HL-60 (cell line): ENCODE measurements around the gene TNFRSF8.

ENCODE experiments used
- DNase-seq, 2 experiments: peaks; one replicate each; pipeline ENCODE4 v3.0.0-alpha.2; 2010 to 2020; ENCODE audit warnings: low read depth in 1 of 2, low spot score in 1 of 2
- H3K27ac ChIP-seq: fragments of 250-450 bp; sonication (Bioruptor Pico); replicated peaks from 2 replicates; pipeline ENCODE4 v1.5.1; 2020; ENCODE audit warnings: mild to moderate bottlenecking, moderate library complexity
- H3K27me3 ChIP-seq: fragments of 250-450 bp; sonication (Bioruptor Pico); 2 replicates; pipeline ENCODE4 v1.5.1; 2021; ENCODE audit warnings: mild to moderate bottlenecking, moderate library complexity; ENCODE audit not compliant: insufficient read depth, poor library complexity, severe bottlenecking
- H3K4me3 ChIP-seq: replicated peaks from 2 replicates; pipeline ENCODE4 v1.5.1; 2011; ENCODE audit warnings: mild to moderate bottlenecking, control low read depth, low read length; ENCODE audit not compliant: insufficient read depth
- GABPA ChIP-seq: IDR thresholded peaks from 2 replicates; pipeline ENCODE4 v1.6.1; 2012; ENCODE audit warnings: low read depth
- POLR2AphosphoS5 ChIP-seq: IDR thresholded peaks from 2 replicates; pipeline ENCODE4 v1.6.1; 2012; ENCODE audit warnings: low read depth
- SPI1 ChIP-seq: IDR thresholded peaks from 2 replicates; pipeline ENCODE4 v1.6.1; 2012; ENCODE audit warnings: low read depth, mild to moderate bottlenecking, borderline replicate concordance
- TF ChIP-seq, protein P1 (sequence below): IDR thresholded peaks from one replicate; pipeline ENCODE4 v1.5.1; 2011; ENCODE audit warnings: low read length, control low read depth, inconsistent platforms; ENCODE audit not compliant: insufficient read depth
- TF ChIP-seq, protein P2 (sequence below): IDR thresholded peaks from 2 replicates; pipeline ENCODE4 v1.6.1; 2012; ENCODE audit warnings: low read depth; ENCODE audit not compliant: insufficient replicate concordance

The TNFRSF8 gene

DNA sequence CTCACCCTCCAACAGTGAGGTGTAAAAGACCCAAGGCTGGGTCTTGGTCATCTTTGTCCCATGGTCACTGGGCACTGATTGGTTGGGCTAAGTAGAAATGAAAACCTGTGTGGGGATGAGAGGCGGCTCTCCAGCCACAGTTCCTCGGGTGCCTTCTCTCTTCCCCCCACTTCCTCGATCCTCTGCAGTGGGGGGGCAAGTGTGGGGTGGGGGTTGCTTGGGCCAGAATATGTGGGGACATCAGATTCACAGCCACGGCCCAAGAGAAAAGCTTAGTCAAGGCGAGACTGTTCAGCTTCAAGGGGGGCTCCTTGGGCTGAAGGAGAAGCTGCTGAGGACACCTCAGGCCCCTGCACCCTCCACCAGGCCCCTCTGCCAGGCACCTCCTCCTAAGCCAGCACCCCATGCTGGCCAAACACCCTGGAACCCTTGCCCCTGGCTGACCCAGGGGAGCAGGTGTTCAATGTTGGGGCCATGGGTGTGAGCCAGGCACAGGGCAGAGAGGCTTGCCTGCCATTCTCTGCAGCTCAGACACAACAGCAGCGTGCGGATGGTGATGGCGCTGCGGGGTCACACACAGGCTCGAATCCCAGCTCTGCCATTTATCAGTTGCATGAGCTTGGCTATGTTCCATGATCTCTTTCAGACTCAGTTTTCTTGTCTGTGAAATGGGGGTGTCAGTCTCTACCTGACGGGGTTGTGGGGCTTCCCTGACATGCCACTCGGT is 82.7 kb downstream of the TNFRSF8 start:
- TF ChIP-seq POLR2AphosphoS5: no peak
- H3K27me3 ChIP-seq: no peaks in the 10 kb centered on the region
- peak overlapping the region; percentile 74; the same call in 1 of the 2 replicates for H3K27ac ChIP-seq
- DNase-seq: no peak
- no peak overlapping the region for H3K4me3 ChIP-seq

DNA sequence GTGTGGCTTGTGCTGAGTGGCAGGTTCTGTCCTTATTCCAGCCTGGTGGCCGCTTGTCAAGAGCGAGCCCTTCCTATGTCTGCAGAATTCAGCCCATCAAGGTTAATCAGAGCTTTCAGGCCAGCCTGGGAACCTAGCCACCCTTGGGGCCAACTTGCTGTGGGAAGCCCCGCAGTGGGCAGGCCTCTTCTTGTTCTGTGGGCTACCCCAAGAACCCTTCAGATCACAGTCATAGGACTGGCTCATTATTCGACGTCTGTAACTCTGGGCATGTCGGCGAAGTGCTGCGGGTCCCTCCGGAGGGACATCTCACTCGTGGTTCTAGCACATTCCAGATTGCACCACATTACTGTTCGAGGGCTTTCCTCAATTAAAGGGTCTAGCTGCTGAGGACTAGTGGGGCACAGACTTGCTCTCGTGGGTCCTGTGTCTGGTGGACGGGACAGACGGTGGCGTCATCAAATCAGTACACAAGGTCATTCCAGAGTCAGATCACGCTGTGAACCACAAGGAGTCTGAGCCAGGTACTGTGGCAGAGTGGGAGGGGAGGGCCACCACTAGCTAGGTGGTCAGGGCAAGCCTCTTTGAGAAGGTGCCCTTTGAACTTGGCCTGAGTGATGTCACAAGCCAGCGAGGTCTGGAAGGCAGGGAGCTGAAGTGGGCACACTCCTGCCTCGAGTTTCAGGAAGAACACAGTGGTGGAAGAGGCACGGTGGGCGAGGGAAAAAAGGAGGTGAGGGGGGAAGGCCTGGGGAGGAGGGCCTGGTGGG is 83.4 kb downstream of the TNFRSF8 start:
- peak overlapping the region; percentile 39 for H3K27ac ChIP-seq
- TF ChIP-seq SPI1: no peak
- TF ChIP-seq, protein P1, sequence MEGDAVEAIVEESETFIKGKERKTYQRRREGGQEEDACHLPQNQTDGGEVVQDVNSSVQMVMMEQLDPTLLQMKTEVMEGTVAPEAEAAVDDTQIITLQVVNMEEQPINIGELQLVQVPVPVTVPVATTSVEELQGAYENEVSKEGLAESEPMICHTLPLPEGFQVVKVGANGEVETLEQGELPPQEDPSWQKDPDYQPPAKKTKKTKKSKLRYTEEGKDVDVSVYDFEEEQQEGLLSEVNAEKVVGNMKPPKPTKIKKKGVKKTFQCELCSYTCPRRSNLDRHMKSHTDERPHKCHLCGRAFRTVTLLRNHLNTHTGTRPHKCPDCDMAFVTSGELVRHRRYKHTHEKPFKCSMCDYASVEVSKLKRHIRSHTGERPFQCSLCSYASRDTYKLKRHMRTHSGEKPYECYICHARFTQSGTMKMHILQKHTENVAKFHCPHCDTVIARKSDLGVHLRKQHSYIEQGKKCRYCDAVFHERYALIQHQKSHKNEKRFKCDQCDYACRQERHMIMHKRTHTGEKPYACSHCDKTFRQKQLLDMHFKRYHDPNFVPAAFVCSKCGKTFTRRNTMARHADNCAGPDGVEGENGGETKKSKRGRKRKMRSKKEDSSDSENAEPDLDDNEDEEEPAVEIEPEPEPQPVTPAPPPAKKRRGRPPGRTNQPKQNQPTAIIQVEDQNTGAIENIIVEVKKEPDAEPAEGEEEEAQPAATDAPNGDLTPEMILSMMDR: no peak
- no peak for TF ChIP-seq GABPA
- no peak for TF ChIP-seq POLR2AphosphoS5
- TF ChIP-seq, protein P2, sequence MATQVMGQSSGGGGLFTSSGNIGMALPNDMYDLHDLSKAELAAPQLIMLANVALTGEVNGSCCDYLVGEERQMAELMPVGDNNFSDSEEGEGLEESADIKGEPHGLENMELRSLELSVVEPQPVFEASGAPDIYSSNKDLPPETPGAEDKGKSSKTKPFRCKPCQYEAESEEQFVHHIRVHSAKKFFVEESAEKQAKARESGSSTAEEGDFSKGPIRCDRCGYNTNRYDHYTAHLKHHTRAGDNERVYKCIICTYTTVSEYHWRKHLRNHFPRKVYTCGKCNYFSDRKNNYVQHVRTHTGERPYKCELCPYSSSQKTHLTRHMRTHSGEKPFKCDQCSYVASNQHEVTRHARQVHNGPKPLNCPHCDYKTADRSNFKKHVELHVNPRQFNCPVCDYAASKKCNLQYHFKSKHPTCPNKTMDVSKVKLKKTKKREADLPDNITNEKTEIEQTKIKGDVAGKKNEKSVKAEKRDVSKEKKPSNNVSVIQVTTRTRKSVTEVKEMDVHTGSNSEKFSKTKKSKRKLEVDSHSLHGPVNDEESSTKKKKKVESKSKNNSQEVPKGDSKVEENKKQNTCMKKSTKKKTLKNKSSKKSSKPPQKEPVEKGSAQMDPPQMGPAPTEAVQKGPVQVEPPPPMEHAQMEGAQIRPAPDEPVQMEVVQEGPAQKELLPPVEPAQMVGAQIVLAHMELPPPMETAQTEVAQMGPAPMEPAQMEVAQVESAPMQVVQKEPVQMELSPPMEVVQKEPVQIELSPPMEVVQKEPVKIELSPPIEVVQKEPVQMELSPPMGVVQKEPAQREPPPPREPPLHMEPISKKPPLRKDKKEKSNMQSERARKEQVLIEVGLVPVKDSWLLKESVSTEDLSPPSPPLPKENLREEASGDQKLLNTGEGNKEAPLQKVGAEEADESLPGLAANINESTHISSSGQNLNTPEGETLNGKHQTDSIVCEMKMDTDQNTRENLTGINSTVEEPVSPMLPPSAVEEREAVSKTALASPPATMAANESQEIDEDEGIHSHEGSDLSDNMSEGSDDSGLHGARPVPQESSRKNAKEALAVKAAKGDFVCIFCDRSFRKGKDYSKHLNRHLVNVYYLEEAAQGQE: no peak
- DNase-seq: no peak
- no peak overlapping the region for H3K4me3 ChIP-seq
- no peaks in the 10 kb centered on the region for H3K27me3 ChIP-seq

DNA sequence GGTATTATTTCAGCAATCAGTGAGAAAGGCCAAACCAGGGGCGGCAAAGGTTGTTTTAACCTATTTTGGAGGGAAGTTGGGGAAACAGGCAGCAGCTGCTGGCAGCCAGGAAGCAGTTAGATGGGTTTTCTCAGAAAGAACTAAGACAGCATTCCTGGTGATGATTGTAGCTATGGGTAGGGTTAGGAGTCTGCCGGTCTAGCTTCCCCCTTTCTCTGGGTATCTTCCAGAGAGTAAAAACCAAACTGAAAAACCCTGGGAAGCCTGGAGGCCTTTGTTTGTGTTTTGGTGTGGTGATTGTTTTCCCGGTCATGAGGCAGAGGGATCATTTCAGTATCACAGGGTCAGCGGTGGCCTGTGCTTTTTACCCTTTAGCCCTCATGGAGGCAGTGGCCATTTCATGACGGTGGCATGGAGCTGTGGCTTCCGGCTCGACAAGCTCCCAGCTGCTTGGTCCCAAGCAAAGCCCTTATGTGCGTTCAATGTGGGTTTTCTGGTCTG is 84.1 kb downstream of the TNFRSF8 start:
- no peak for DNase-seq
- Histone ChIP-seq H3K27me3 (no peaks in the 10 kb centered on the region), H3K4me3 (no peak overlapping the region), H3K27ac (peak overlapping the region; percentile 39)
- no peak; the same call in 1 of the 2 replicates for TF ChIP-seq SPI1
- TF ChIP-seq, protein P2: no peak
- no peak for TF ChIP-seq GABPA
- no peak for TF ChIP-seq POLR2AphosphoS5
- TF ChIP-seq, protein P1: no peak

DNA sequence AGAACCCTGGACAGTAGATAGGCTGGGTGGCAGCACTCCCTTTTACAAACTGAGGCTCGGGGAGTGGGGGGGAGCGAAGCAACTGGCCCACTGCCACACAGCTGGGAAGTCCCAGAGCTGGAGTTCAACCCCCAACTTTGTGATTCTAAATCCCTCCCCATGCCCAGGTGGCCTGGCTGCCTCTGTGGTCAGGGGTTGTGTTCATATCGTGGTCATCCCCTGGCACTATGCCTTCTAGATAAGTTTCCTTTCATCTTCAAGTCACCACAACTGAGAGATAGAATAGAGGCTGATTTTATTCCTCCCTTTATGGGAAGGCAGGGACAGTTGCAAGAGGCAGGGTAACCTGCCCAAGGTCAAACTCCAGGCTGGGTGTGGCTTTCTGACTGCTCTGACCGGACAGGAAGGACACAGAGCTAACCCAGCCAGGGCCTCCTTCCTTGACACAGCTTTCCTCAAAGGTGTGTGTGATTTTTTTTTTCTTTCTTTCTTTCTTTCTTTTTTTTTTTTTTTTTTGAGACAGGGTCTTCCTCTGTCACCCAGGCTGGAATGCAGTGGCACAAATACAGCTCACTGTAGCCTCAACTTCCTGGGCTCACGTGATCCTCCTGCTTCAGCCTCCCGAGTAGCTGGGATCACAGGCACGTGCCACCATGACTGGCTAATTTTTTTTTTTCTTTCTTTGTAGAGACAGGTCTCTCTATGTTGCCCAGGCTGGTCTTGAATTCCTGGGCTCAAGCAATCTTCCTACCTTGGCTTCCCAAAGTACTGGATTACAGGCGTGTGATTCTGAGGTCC is 85.3 kb downstream of the TNFRSF8 start:
- no peak for DNase-seq

More for the DNA sequence above, 85.3 kb downstream of the TNFRSF8 start:
- TF ChIP-seq, protein P1: no peak
- TF ChIP-seq SPI1 (no peak), POLR2AphosphoS5 (no peak), GABPA (no peak)
- TF ChIP-seq, protein P2: no peak
- H3K27me3 ChIP-seq: no peaks in the 10 kb centered on the region
- no peak overlapping the region for H3K4me3 ChIP-seq
- peak overlapping the region; percentile 78 for H3K27ac ChIP-seq
